ENCODE results near the gene PDXK.

DNA sequence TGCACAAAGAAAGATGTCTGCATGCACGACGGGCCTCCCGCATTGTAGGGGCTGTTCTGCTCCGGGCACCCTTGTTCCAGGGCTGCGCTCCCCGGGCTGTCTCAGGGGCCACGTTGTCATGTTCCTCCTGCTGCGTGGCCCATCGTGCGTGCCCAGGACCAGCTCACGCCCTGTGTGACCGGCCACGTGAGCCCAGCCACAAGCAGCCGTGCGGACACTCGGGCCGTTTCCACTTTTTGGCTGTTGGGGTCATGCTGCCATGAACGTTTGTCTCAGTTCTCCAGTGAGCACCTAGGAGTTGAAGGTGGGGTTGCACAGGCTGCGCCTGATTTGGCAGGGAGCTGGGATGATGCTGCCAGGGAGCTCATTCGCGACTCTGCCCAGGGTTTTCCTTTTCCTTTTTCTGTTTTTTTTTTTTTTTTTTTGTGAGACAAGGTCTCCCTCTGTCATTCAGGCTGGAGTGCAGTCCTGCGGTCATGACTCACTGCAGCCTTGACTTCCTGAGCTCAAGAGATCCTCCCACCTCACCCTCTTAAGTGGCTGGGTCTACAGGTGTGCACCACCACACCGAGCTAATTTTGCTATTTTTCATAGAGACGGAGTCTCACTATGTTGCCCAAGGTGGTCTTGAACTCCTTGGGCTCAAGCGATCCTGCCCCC lies 17.4 kb downstream of the PDXK start:
- TF ChIP-seq, protein P1, sequence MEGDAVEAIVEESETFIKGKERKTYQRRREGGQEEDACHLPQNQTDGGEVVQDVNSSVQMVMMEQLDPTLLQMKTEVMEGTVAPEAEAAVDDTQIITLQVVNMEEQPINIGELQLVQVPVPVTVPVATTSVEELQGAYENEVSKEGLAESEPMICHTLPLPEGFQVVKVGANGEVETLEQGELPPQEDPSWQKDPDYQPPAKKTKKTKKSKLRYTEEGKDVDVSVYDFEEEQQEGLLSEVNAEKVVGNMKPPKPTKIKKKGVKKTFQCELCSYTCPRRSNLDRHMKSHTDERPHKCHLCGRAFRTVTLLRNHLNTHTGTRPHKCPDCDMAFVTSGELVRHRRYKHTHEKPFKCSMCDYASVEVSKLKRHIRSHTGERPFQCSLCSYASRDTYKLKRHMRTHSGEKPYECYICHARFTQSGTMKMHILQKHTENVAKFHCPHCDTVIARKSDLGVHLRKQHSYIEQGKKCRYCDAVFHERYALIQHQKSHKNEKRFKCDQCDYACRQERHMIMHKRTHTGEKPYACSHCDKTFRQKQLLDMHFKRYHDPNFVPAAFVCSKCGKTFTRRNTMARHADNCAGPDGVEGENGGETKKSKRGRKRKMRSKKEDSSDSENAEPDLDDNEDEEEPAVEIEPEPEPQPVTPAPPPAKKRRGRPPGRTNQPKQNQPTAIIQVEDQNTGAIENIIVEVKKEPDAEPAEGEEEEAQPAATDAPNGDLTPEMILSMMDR (IDR thresholded peaks at IDR 0.05 in 2 of 3, conservative IDR thresholded peaks at IDR 0.05 in 1 of 3; ENCODE audit: control insufficient read depth in 2 of 3, extremely low read depth in 1 of 3, insufficient read depth in 1 of 3, low read depth in 3 of 3, low read length in 3 of 3), result no peak
- TF ChIP-seq, protein P2, sequence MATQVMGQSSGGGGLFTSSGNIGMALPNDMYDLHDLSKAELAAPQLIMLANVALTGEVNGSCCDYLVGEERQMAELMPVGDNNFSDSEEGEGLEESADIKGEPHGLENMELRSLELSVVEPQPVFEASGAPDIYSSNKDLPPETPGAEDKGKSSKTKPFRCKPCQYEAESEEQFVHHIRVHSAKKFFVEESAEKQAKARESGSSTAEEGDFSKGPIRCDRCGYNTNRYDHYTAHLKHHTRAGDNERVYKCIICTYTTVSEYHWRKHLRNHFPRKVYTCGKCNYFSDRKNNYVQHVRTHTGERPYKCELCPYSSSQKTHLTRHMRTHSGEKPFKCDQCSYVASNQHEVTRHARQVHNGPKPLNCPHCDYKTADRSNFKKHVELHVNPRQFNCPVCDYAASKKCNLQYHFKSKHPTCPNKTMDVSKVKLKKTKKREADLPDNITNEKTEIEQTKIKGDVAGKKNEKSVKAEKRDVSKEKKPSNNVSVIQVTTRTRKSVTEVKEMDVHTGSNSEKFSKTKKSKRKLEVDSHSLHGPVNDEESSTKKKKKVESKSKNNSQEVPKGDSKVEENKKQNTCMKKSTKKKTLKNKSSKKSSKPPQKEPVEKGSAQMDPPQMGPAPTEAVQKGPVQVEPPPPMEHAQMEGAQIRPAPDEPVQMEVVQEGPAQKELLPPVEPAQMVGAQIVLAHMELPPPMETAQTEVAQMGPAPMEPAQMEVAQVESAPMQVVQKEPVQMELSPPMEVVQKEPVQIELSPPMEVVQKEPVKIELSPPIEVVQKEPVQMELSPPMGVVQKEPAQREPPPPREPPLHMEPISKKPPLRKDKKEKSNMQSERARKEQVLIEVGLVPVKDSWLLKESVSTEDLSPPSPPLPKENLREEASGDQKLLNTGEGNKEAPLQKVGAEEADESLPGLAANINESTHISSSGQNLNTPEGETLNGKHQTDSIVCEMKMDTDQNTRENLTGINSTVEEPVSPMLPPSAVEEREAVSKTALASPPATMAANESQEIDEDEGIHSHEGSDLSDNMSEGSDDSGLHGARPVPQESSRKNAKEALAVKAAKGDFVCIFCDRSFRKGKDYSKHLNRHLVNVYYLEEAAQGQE (IDR thresholded peaks at IDR 0.05; ENCODE audit: low read depth, low read length), result no peak
- no peak for TF ChIP-seq NFXL1 (IDR thresholded peaks at IDR 0.05; ENCODE audit: borderline replicate concordance)
- TF ChIP-seq, protein P3, sequence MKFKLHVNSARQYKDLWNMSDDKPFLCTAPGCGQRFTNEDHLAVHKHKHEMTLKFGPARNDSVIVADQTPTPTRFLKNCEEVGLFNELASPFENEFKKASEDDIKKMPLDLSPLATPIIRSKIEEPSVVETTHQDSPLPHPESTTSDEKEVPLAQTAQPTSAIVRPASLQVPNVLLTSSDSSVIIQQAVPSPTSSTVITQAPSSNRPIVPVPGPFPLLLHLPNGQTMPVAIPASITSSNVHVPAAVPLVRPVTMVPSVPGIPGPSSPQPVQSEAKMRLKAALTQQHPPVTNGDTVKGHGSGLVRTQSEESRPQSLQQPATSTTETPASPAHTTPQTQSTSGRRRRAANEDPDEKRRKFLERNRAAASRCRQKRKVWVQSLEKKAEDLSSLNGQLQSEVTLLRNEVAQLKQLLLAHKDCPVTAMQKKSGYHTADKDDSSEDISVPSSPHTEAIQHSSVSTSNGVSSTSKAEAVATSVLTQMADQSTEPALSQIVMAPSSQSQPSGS (IDR thresholded peaks at IDR 0.05; ENCODE audit: low read length), result no peak

All from GM12878 (cell line).